ENCODE data around the gene KCNA5.

- TF ChIP-seq TAF1 (IDR thresholded peaks at IDR 0.05; ENCODE audit: borderline replicate concordance, insufficient read depth, low read length), result no peak
- TF ChIP-seq POLR2AphosphoS5 (IDR thresholded peaks at IDR 0.05; ENCODE audit: low read depth, low read length), result no peak
- TF ChIP-seq REST (IDR thresholded peaks at IDR 0.05; ENCODE audit: insufficient read depth in 1 of 2, low read depth in 2 of 2, low read length in 2 of 2), result no peak
- no peak for TF ChIP-seq SIN3A (IDR thresholded peaks at IDR 0.05; ENCODE audit: borderline replicate concordance, insufficient read depth, low read length)
- no peak for TF ChIP-seq FOXP2 (optimal IDR thresholded peaks at IDR 0.05; ENCODE audit: borderline replicate concordance, extremely low read depth, extremely low read length, insufficient read depth)
Measured at GRCh38 chr12:5051334-5051733, 7.7 kb downstream of the KCNA5 start.
